GM12878 (cell line): ENCODE data around the gene RAP1GAP2. TPM values are rescaled to one million over a fixed set of nuclear protein-coding genes. Genes with fewer than 3 reads are reported as not detected.

Experiments
- ATAC-seq: fragments of 200-7000 bp; cut with Tn5 transposase; 3 replicates; pipeline ENCODE4 v1.9.1; 2020; ENCODE audit warnings: mild to moderate bottlenecking, moderate library complexity
- BruUV-seq: library from RNA; stranded (reverse); fragments of 400-500 nt; replicated peaks from 2 replicates; lab custom pipeline; 2021; lab: Mats Ljungman, UMichigan
- CTCF ChIA-PET: fragments of 300-600 bp; sonication (Branson Sonifier 250); formaldehyde crosslinking; extraction: SDS; loops from one replicate; lab custom pipeline; 2021; ENCODE audit warnings: inconsistent platforms; lab: Yijun Ruan, JAX
- POLR2A ChIA-PET: fragments of 350-600 bp; formaldehyde crosslinking; extraction: SDS; loops from one replicate; lab custom pipeline; 2021; ENCODE audit warnings: inconsistent platforms; lab: Charles Lee
- RAD21 ChIA-PET: fragments of 300-600 bp; sonication (Branson Sonifier 250); formaldehyde crosslinking; loops from one replicate; lab custom pipeline; 2023; ENCODE audit warnings: antibody characterized with exemption; ENCODE audit not compliant: unreplicated experiment; lab: Charles Lee
- SMC1A ChIA-PET: fragments of 300-600 bp; sonication (Branson Sonifier 250); formaldehyde crosslinking; loops from one replicate; lab custom pipeline; 2023; ENCODE audit not compliant: unreplicated experiment, uncharacterized antibody; lab: Charles Lee
- DNase-seq: peaks from one replicate; pipeline ENCODE4 v3.0.0-alpha.2; 2011; ENCODE audit warnings: low read depth, low spot score
- FAIRE-seq: peaks from 3 replicates; lab custom pipeline; 2011; peaks lifted over from hg19 to GRCh38; lab: Jason Lieb, UNC
- H2AFZ ChIP-seq: 2 replicates; pipeline ENCODE4 v1.6.0; 2011; ENCODE audit warnings: low read depth, low read length, control low read depth; ENCODE audit not compliant: control insufficient read depth
- H3K27ac ChIP-seq: 2 replicates; pipeline ENCODE4 v1.5.1; 2011; ENCODE audit warnings: control low read depth; ENCODE audit not compliant: control insufficient read depth, insufficient read depth
- H3K27me3 ChIP-seq, 2 experiments: replicated peaks in 1 of 2; 2 replicates each; pipeline versions ENCODE4 v1.6.0 to v1.6.1; 2011; ENCODE audit warnings: low read length in 1 of 2; ENCODE audit not compliant: control insufficient read depth in 2 of 2, insufficient read depth in 2 of 2
- H3K36me3 ChIP-seq, 2 experiments: 2 replicates each; pipeline ENCODE4 v1.5.1; 2011; ENCODE audit warnings: low read length in 1 of 2; ENCODE audit not compliant: control insufficient read depth in 2 of 2, insufficient read depth in 2 of 2
- H3K4me1 ChIP-seq: 2 replicates; pipeline ENCODE4 v1.6.1; 2011; ENCODE audit warnings: mild to moderate bottlenecking, low read length, moderate library complexity, mixed read lengths; ENCODE audit not compliant: control insufficient read depth, insufficient read depth
- H3K4me2 ChIP-seq: 2 replicates; pipeline ENCODE4 v1.6.0; 2011; ENCODE audit warnings: control low read depth; ENCODE audit not compliant: control insufficient read depth, insufficient read depth
- H3K4me3 ChIP-seq: fragments of 200-600 bp; sonication (generic); 2 replicates; pipeline ENCODE4 v1.5.1; 2016
- H3K79me2 ChIP-seq: 2 replicates; pipeline ENCODE4 v1.6.0; 2011; ENCODE audit warnings: low read length; ENCODE audit not compliant: control insufficient read depth, insufficient read depth
- H3K9ac ChIP-seq: 2 replicates; pipeline ENCODE4 v1.8.0; 2011; ENCODE audit warnings: low read length, control low read depth, mixed read lengths; ENCODE audit not compliant: control insufficient read depth, insufficient read depth
- H3K9me3 ChIP-seq: replicated peaks from 3 replicates; pipeline ENCODE4 v1.5.1; 2011; ENCODE audit warnings: mild to moderate bottlenecking, low read length; ENCODE audit not compliant: control insufficient read depth, insufficient read depth
- H4K20me1 ChIP-seq: 2 replicates; pipeline ENCODE4 v1.6.0; 2011; ENCODE audit not compliant: control insufficient read depth, insufficient read depth
- BRCA1 ChIP-seq: IDR thresholded peaks from 2 replicates; pipeline ENCODE4 v1.6.1; 2011; ENCODE audit warnings: low read depth, low read length, improper control_type of control experiment
- CREM ChIP-seq: IDR thresholded peaks from 2 replicates; pipeline ENCODE4 v1.6.1; 2014; ENCODE audit warnings: antibody characterized with exemption, low read depth
- DPF2 ChIP-seq: fragments of 450-650 bp; IDR thresholded peaks from 2 replicates; pipeline ENCODE4 v1.6.1; 2017; ENCODE audit warnings: mild to moderate bottlenecking
- FOXM1 ChIP-seq: IDR thresholded peaks from 2 replicates; pipeline ENCODE4 v1.6.1; 2012; ENCODE audit warnings: low read depth, mild to moderate bottlenecking, inconsistent platforms, low read length, moderate library complexity
- HCFC1 ChIP-seq: fragments of 150-350 bp; IDR thresholded peaks from 2 replicates; pipeline ENCODE4 v1.6.1; 2014; ENCODE audit warnings: low read length
- IKZF2 ChIP-seq, 2 experiments: fragments of 450-650 bp; IDR thresholded peaks; 2 replicates each; pipeline ENCODE4 v1.6.1; 2017; ENCODE audit warnings: mild to moderate bottlenecking in 2 of 2, moderate library complexity in 2 of 2
- IRF3 ChIP-seq: fragments of 450-650 bp; IDR thresholded peaks from 2 replicates; pipeline ENCODE4 v1.6.1; 2014; ENCODE audit warnings: mild to moderate bottlenecking
- MYB ChIP-seq: fragments of 150-350 bp; IDR thresholded peaks from 2 replicates; pipeline ENCODE4 v1.6.1; 2014; ENCODE audit warnings: mild to moderate bottlenecking, low read depth, low read length, borderline replicate concordance
- NFYA ChIP-seq: IDR thresholded peaks from 2 replicates; pipeline ENCODE4 v1.6.1; 2011; ENCODE audit warnings: low read depth, mild to moderate bottlenecking, low read length, improper control_type of control experiment, borderline replicate concordance
- NFYB ChIP-seq: IDR thresholded peaks from 2 replicates; pipeline ENCODE4 v1.6.1; 2011; ENCODE audit warnings: low read depth, mild to moderate bottlenecking, low read length, improper control_type of control experiment, moderate library complexity; ENCODE audit not compliant: insufficient read depth
- NR2F1 ChIP-seq: fragments of 450-650 bp; conservative IDR thresholded peaks from 2 replicates; pipeline ENCODE4 v1.6.1; 2017; ENCODE audit warnings: mild to moderate bottlenecking
- PKNOX1 ChIP-seq: fragments of 450-650 bp; IDR thresholded peaks from 2 replicates; pipeline ENCODE4 v1.6.1; 2016; ENCODE audit warnings: mild to moderate bottlenecking
- POLR2A ChIP-seq: IDR thresholded peaks from 2 replicates; pipeline ENCODE4 v1.6.1; 2011; ENCODE audit warnings: low read depth, mild to moderate bottlenecking, low read length
- RAD51 ChIP-seq: fragments of 450-650 bp; IDR thresholded peaks from 2 replicates; pipeline ENCODE4 v1.6.1; 2016; ENCODE audit warnings: moderate library complexity, mild to moderate bottlenecking, inconsistent platforms
- RFX5 ChIP-seq: IDR thresholded peaks from 2 replicates; pipeline ENCODE4 v1.6.1; 2011; ENCODE audit warnings: low read depth, low read length, improper control_type of control experiment
- SP1 ChIP-seq: IDR thresholded peaks from one replicate; pipeline ENCODE4 v1.6.1; 2011; ENCODE audit warnings: low read depth, low read length
- SRF ChIP-seq, 2 experiments: IDR thresholded peaks; 2 replicates each; pipeline ENCODE4 v1.6.1; 2011; ENCODE audit warnings: low read depth in 2 of 2, low read length in 2 of 2, mild to moderate bottlenecking in 1 of 2, moderate library complexity in 1 of 2
- TCF3 ChIP-seq: IDR thresholded peaks from 2 replicates; pipeline ENCODE4 v1.6.1; 2012; ENCODE audit warnings: low read depth, mild to moderate bottlenecking, low read length, borderline replicate concordance; ENCODE audit not compliant: insufficient read depth
- USF1 ChIP-seq: IDR thresholded peaks from 2 replicates; pipeline ENCODE4 v1.6.1; 2011; ENCODE audit warnings: borderline replicate concordance, low read depth, mild to moderate bottlenecking, moderate library complexity, mixed read lengths, low read length; ENCODE audit not compliant: insufficient read depth; ENCODE audit errors: extremely low read length
- WGBS: methylation state at CpG from one replicate; pipeline ENCODE4 v1.1.6; 2016; ENCODE audit warnings: low lambda C conversion rate; ENCODE audit not compliant: insufficient replicate concordance, insufficient coverage; ENCODE audit errors: missing lambda C conversion rate; 5-methylcytosine and 5-hydroxymethylcytosine counted together
- in situ Hi-C: fragments of 300-500 bp; cut with MboI; formaldehyde crosslinking; loops from 9 replicates; pipeline ENCODE4 v1.14.3; 2018; ENCODE audit warnings: mixed read lengths
- intact Hi-C: fragments of 100-400 bp; cut with micrococcal nuclease; formaldehyde crosslinking; loops from one replicate; pipeline ENCODE4 v1.14.2; 2022; ENCODE audit not compliant: unreplicated experiment
- polyA plus RNA-seq, 11 experiments: library from polyadenylated mRNA; depleted of rRNA in 4 of 11; unstranded in 6 of 11; stranded (reverse) in 5 of 11; fragments of >200 nt; fragmentation: Nextera tagmentation in 4 of 11; fragmentation: Illumina TruSeq in 1 of 11; extraction: Ambion mirVana in 4 of 11; extraction: Trizol in 1 of 11; gene quantifications; 1 replicate in 1 of 11; 2 replicates in 10 of 11; pipeline versions ENCODE4 v1.2.1 to v1.2.3, GENCODE V29; 2011 to 2016; ENCODE audit warnings: inconsistent platforms in 2 of 11, missing spikeins in 2 of 11, low read depth in 1 of 11
- total RNA-seq, 4 experiments: library from RNA; depleted of rRNA in 3 of 4; stranded (reverse); fragments of >200 nt in 3 of 4; fragmentation: Illumina TruSeq in 1 of 4; extraction: Trizol in 1 of 4; gene quantifications; 2 replicates each; pipeline versions ENCODE4 v1.2.1 to v1.2.3, GENCODE V29; 2013 to 2021

The RAP1GAP2 gene
- total and polyA plus RNA-seq, 10 of the 15 experiments (the other 5 are each of a cell fraction or from before 2014, with no cell fraction given), result 0.03 to 0.95 (median 0.49) TPM; not detected in 2

- no TSS peak for BruUV-seq
- Histone ChIP-seq H3K4me2 (no peak overlapping the region), H3K9me3 (no peaks in the 10 kb centered on the region; the same call in 2 of the 3 replicates), H3K27ac (no peak overlapping the region), H3K4me3 (no peak overlapping the region), H3K79me2 (no peaks in the 10 kb centered on the region), H4K20me1 (no peaks in the 10 kb centered on the region), H3K27me3 (no peaks in the 10 kb centered on the region), H3K36me3 (no peaks in the 10 kb centered on the region), H2AFZ (no peak overlapping the region), H3K4me1 (no peaks in the 10 kb centered on the region), H3K9ac (no peak overlapping the region)
- DNase-seq (no peak), FAIRE-seq (no peak), ATAC-seq (no peak)
- TF ChIP-seq NR2F1 (no peak), FOXM1 (no peak), RFX5 (no peak), CREM (no peak), NFYA (no peak), PKNOX1 (no peak), DPF2 (no peak), SP1 (no peak), TCF3 (no peak), SRF (IDR thresholded peaks at IDR 0.05; ENCODE audit: low read depth in 2 of 2, low read length in 2 of 2) (no peak), MYB (no peak), IKZF2 (IDR thresholded peaks at IDR 0.05) (no peak), BRCA1 (no peak), USF1 (no peak), HCFC1 (no peak), POLR2A (no peak), RAD51 (no peak), NFYB (no peak), IRF3 (no peak)
- WGBS, result 63% methylated on average over 2 of the region's 2 CpGs
- ChIA-PET CTCF (no interaction called here), POLR2A (no interaction called here), RAD21 (no interaction called here), SMC1A (no interaction called here)
- intact Hi-C loops (no loop called here), in situ Hi-C loops (loop anchor here (25.0 kb wide), 1 partner anchor 612 kb away; the partner anchor contains the start of gene MNT)
Measured at GRCh38 chr17:3024346-3024745, 228.1 kb downstream of the RAP1GAP2 start.
